C4-2B (cell line): ENCODE measurements around the gene CXCL13.

Experiments
- ZFX ChIP-seq: fragments of 450-650 bp; IDR thresholded peaks from 2 replicates; pipeline ENCODE4 v1.6.1; 2017
- TF ChIP-seq, protein P1 (sequence below): fragments of 450-650 bp; conservative IDR thresholded peaks from 2 replicates; pipeline ENCODE4 v1.5.1; 2017; ENCODE audit warnings: mild to moderate bottlenecking

DNA sequence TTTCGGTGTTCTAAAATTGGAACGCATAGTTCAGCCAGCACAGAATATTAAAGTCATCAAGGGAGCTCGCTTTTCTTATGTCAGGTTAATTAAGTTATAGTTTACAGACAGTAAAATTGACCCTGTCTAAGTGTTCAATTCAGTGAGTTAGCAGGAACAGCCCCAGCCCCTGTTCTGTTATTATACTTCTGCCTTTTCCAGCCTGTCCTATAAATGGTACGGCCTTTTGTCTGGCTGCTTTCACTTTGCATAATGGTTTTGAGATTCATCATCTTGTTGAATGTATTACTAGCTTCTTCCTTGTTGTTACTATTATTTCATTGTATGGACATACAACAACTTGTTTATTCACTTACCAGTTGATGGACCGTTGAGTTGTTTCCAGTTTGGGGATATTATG is 9.5 kb downstream of the CXCL13 start:
- TF ChIP-seq, protein P1, sequence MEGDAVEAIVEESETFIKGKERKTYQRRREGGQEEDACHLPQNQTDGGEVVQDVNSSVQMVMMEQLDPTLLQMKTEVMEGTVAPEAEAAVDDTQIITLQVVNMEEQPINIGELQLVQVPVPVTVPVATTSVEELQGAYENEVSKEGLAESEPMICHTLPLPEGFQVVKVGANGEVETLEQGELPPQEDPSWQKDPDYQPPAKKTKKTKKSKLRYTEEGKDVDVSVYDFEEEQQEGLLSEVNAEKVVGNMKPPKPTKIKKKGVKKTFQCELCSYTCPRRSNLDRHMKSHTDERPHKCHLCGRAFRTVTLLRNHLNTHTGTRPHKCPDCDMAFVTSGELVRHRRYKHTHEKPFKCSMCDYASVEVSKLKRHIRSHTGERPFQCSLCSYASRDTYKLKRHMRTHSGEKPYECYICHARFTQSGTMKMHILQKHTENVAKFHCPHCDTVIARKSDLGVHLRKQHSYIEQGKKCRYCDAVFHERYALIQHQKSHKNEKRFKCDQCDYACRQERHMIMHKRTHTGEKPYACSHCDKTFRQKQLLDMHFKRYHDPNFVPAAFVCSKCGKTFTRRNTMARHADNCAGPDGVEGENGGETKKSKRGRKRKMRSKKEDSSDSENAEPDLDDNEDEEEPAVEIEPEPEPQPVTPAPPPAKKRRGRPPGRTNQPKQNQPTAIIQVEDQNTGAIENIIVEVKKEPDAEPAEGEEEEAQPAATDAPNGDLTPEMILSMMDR: no peak
- no peak for TF ChIP-seq ZFX
